HCT116 (cell line): ENCODE data around the gene DNAAF1. TPM values are rescaled to one million over a fixed set of nuclear protein-coding genes. Genes with fewer than 3 reads are reported as not detected.
"Not testable (repeated sequence)": the region's sequence is repeated elsewhere in the genome, so short reads cannot be mapped to it uniquely, and the experiment has no call there.

Experiments used
- ATAC-seq: fragments of 200-7000 bp; cut with Tn5 transposase; 2 replicates; pipeline ENCODE4 v1.9.1; 2020; ENCODE audit warnings: mild to moderate bottlenecking, moderate library complexity
- BruUV-seq: library from RNA; stranded (reverse); fragments of 400-500 nt; replicated peaks from 2 replicates; lab custom pipeline; 2021; lab: Mats Ljungman, UMichigan
- CTCF ChIA-PET: fragments of 300-600 bp; sonication (Branson Sonifier 250); formaldehyde crosslinking; loops from one replicate; lab custom pipeline; 2021; ENCODE audit warnings: antibody characterized with exemption; lab: Charles Lee
- POLR2A ChIA-PET: fragments of 300-600, 350-600 bp; sonication (Branson Sonifier 250); formaldehyde crosslinking; loops from one replicate; lab custom pipeline; 2021; ENCODE audit warnings: antibody characterized with exemption; lab: Charles Lee
- RAD21 ChIA-PET, 2 experiments: fragments of 300-600 bp; sonication (Branson Sonifier 250); formaldehyde crosslinking; loops; one replicate each; lab custom pipeline; 2023; ENCODE audit warnings: low total read pairs in 2 of 2; ENCODE audit not compliant: uncharacterized antibody in 2 of 2, unreplicated experiment in 2 of 2, low non-redundant PET in 1 of 2; lab: Charles Lee
- DNase-seq: peaks from one replicate; pipeline ENCODE4 v3.0.0-alpha.2; 2010; ENCODE audit warnings: low read depth, low spot score
- H2AFZ ChIP-seq: fragments of 200-600 bp; shearing (Covaris generic), sonication (generic); 2 replicates; pipeline ENCODE4 v1.6.1; 2017; ENCODE audit warnings: low read depth, mixed run types, mixed read lengths, antibody characterized with exemption, low read length; ENCODE audit not compliant: poor library complexity, severe bottlenecking
- H3K27ac ChIP-seq: 2 replicates; pipeline ENCODE4 v1.5.1; 2012; ENCODE audit warnings: low read depth, low read length
- H3K27me3 ChIP-seq: fragments of 200-600 bp; sonication (generic); 2 replicates; pipeline ENCODE4 v1.6.1; 2016; ENCODE audit warnings: mixed run types, low read length, mixed read lengths; ENCODE audit not compliant: insufficient read depth
- H3K36me3 ChIP-seq, 2 experiments: fragments of 200-500 bp in 1 of 2; fragments of 200-600 bp in 1 of 2; sonication (Bioruptor generic) in 1 of 2; sonication (generic) in 1 of 2; 2 replicates each; pipeline versions ENCODE4 v1.5.1 to v1.6.1; 2014 to 2016; ENCODE audit warnings: low read length in 2 of 2, inconsistent platforms in 1 of 2, mixed read lengths in 1 of 2, mixed run types in 1 of 2; ENCODE audit not compliant: insufficient read depth in 2 of 2, control insufficient read depth in 1 of 2
- H3K4me1 ChIP-seq, 2 experiments: fragments of 200-600 bp in 1 of 2; sonication (generic) in 1 of 2; 2 replicates each; pipeline versions ENCODE4 v1.5.1 to v1.6.1; 2012 to 2017; ENCODE audit warnings: low read length in 2 of 2, inconsistent platforms in 1 of 2, mild to moderate bottlenecking in 1 of 2, mixed read lengths in 1 of 2, mixed run types in 1 of 2, moderate library complexity in 1 of 2; ENCODE audit not compliant: insufficient read depth in 2 of 2, control insufficient read depth in 1 of 2
- H3K4me2 ChIP-seq: fragments of 200-600 bp; sonication (generic); 2 replicates; pipeline ENCODE4 v1.6.1; 2017; ENCODE audit warnings: mixed run types, low read length, mixed read lengths
- H3K4me3 ChIP-seq, 2 experiments: fragments of 200-600 bp in 1 of 2; sonication (generic) in 1 of 2; replicated peaks in 1 of 2; 2 replicates each; pipeline ENCODE4 v1.5.1; 2011 to 2016; ENCODE audit warnings: low read length in 2 of 2, control low read depth in 1 of 2, low read depth in 1 of 2, mild to moderate bottlenecking in 1 of 2, mixed read lengths in 1 of 2, mixed run types in 1 of 2
- H3K79me2 ChIP-seq: fragments of 200-600 bp; sonication (generic); 2 replicates; pipeline ENCODE4 v1.6.1; 2017; ENCODE audit warnings: mild to moderate bottlenecking, mixed run types, low read length, moderate library complexity, mixed read lengths; ENCODE audit not compliant: insufficient read depth
- H3K9ac ChIP-seq: fragments of 200-600 bp; sonication (generic); 2 replicates; pipeline ENCODE4 v1.6.1; 2016; ENCODE audit warnings: low read length, mixed read lengths
- H3K9me2 ChIP-seq: fragments of 200-600 bp; sonication (generic), shearing (Covaris generic); 2 replicates; pipeline ENCODE4 v1.6.1; 2017; ENCODE audit warnings: mixed run types, mild to moderate bottlenecking, moderate library complexity; ENCODE audit not compliant: insufficient read depth
- H3K9me3 ChIP-seq, 2 experiments: fragments of 200-500 bp in 1 of 2; fragments of 200-600 bp in 1 of 2; sonication (Bioruptor generic) in 1 of 2; sonication (generic) in 1 of 2; 2 replicates each; pipeline ENCODE4 v1.6.1; 2014 to 2017; ENCODE audit warnings: low read length in 2 of 2, mixed read lengths in 2 of 2, inconsistent platforms in 1 of 2, low read depth in 1 of 2, mild to moderate bottlenecking in 1 of 2, mixed run types in 1 of 2, moderate library complexity in 1 of 2; ENCODE audit not compliant: control insufficient read depth in 1 of 2, insufficient read depth in 1 of 2
- H4K20me1 ChIP-seq: fragments of 200-600 bp; sonication (generic), shearing (Covaris generic); 2 replicates; pipeline ENCODE4 v1.6.1; 2017; ENCODE audit warnings: mixed run types, mild to moderate bottlenecking, moderate library complexity; ENCODE audit not compliant: insufficient read depth
- ATF3 ChIP-seq: IDR thresholded peaks from 2 replicates; pipeline ENCODE4 v1.6.1; 2012
- CTCF ChIP-seq, 3 experiments: fragments of 200-600 bp in 1 of 3; sonication (generic) in 1 of 3; IDR thresholded peaks in 2 of 3; conservative IDR thresholded peaks in 1 of 3; 2 replicates each; pipeline ENCODE4 v1.5.1; 2012 to 2017; ENCODE audit warnings: low read depth in 2 of 3, low read length in 2 of 3, antibody characterized with exemption in 1 of 3, borderline replicate concordance in 1 of 3, control low read depth in 1 of 3, mild to moderate bottlenecking in 1 of 3, mixed read lengths in 1 of 3, mixed run types in 1 of 3, moderate library complexity in 1 of 3; ENCODE audit not compliant: insufficient read depth in 1 of 3
- FOSL1 ChIP-seq: IDR thresholded peaks from 2 replicates; pipeline ENCODE4 v1.6.1; 2012; ENCODE audit warnings: low read depth
- SP1 ChIP-seq: IDR thresholded peaks from 2 replicates; pipeline ENCODE4 v1.6.1; 2012; ENCODE audit warnings: low read depth
- ZBTB33 ChIP-seq: IDR thresholded peaks from 2 replicates; pipeline ENCODE4 v1.6.1; 2011; ENCODE audit warnings: mild to moderate bottlenecking, low read length, moderate library complexity; ENCODE audit not compliant: insufficient replicate concordance; ENCODE audit errors: extremely low read depth
- ZFX ChIP-seq: fragments of 450-650 bp; IDR thresholded peaks from 2 replicates; pipeline ENCODE4 v1.6.1; 2017
- intact Hi-C: fragments of 100-400 bp; cut with micrococcal nuclease; formaldehyde crosslinking; loops from 2 replicates; pipeline ENCODE4 v1.10.0; 2022
- total RNA-seq: library from RNA; stranded (reverse); gene quantifications from one replicate; pipeline ENCODE4 v1.2.1, GENCODE V29; 2021; ENCODE audit not compliant: unreplicated experiment

Gene DNAAF1
- total RNA-seq, 1 experiment from 2014 or later: 0.30 TPM

GRCh38 chr16:84111949-84112348, 33.2 kb upstream of the DNAAF1 start:
- intact Hi-C loops, RAD21 ChIA-PET, H4K20me1 ChIP-seq, ATAC-seq, H3K36me3 ChIP-seq, H3K27me3 ChIP-seq, BruUV-seq, H3K27ac ChIP-seq, H3K9ac ChIP-seq, H2AFZ ChIP-seq, H3K9me2 ChIP-seq, H3K4me2 ChIP-seq, H3K9me3 ChIP-seq, POLR2A ChIA-PET, H3K4me3 ChIP-seq, H3K4me1 ChIP-seq, DNase-seq: not testable (repeated sequence)
- H3K79me2 ChIP-seq: peaks cover 94% of the 10 kb centered on the region
- TF ChIP-seq FOSL1: peak; percentile 35; the same call in 1 of the 2 replicates
- CTCF ChIA-PET: interaction anchor here (1.1 kb wide), 1 partner anchor 34 kb away, joined by 3 read pairs; no protein-coding TSS in a partner anchor

- Histone ChIP-seq H3K27ac (peak overlapping the region; percentile 84), H3K4me3 (peak overlapping the region; percentile 60 to 81), H3K4me2 (peak overlapping the region; percentile 96), H3K27me3 (no peaks in the 10 kb centered on the region), H3K9ac (peak overlapping the region; percentile 95), H3K79me2 (peaks cover 52% of the 10 kb centered on the region), H3K9me2 (no peaks in the 10 kb centered on the region; the same call in 1 of the 2 replicates), H3K4me1 (peaks cover 11 to 22% of the 10 kb centered on the region in 2 experiments), H3K9me3 (no peaks in the 10 kb centered on the region), H4K20me1 (no peaks in the 10 kb centered on the region), H3K36me3 (no peaks in the 10 kb centered on the region), H2AFZ (no peak overlapping the region)
- intact Hi-C loops: loop anchor here (2.0 kb wide), 1 partner anchor 29 kb away; the partner anchor contains the start of genes DNAAF1 and HSDL1
- ChIA-PET POLR2A (interaction anchor here (0.6 to 1.3 kb wide), 9 partner anchors 10 to 390 kb away, joined by 3 to 7 read pairs (median 4); partner anchors contain the start of genes ATP2C2 and TAF1C), RAD21 (interaction anchor here (0.5 to 1.2 kb wide), 4 partner anchors 31 to 503 kb away, joined by 3 to 8 read pairs (median 4); partner anchors contain the start of gene TAF1C (in 2 of the 2)), CTCF (interaction anchor here (0.7 to 2.3 kb wide), 9 partner anchors 9 to 390 kb away, joined by 3 to 13 read pairs (median 4); partner anchors contain the start of gene TAF1C)
- TF ChIP-seq ZFX (peak; percentile 98), CTCF (IDR thresholded peaks at IDR 0.05 in 2 of 3, conservative IDR thresholded peaks at IDR 0.05 in 1 of 3; ENCODE audit: borderline replicate concordance in 1 of 3, insufficient read depth in 1 of 3, low read depth in 2 of 3, low read length in 2 of 3) (peak in 2 of 3 experiments; percentile 18 to 40; a peak in 3 of 6 replicates), ATF3 (no peak), ZBTB33 (no peak), SP1 (no peak)
- DNase-seq (no peak), ATAC-seq (peak; percentile 36)
- BruUV-seq: no TSS peak
These were observed 29.0 kb upstream of the DNAAF1 start for GRCh38 chr16:84115919-84116719.
